ENCODE results near the gene RBM11. TPM values are rescaled to one million over a fixed set of nuclear protein-coding genes. Genes with fewer than 3 reads are reported as not detected.

Gene RBM11
- total and polyA plus RNA-seq, 9 of the 15 experiments (the other 6 are each of a cell fraction or from before 2014, with no cell fraction given): 0.98 to 5.3 (median 2.9) TPM

DNA sequence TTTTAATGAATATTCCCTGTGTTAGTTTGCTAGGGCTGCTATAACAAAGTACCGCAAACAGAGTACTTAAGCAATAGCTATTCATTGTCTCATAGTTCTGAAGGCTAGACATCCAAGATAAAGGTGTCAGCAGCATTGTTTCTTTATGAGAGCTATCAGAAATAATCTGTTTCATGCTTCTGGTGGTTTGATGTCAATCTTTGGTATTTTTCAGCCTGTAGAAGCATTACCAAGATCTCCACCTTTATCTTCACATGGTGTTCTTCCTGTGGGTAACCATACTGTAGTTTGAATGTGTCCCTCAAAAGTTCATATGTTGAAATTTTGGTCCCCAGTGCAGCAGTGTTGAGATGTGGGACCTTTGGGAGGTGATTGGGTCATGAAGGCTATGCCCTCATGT is 7.4 kb downstream of the RBM11 start:
- H4K20me1 ChIP-seq (replicated peaks; ENCODE audit: control insufficient read depth, insufficient read depth, low read length): no peaks in the 10 kb centered on the region
- no peaks in the 10 kb centered on the region for H3K79me2 ChIP-seq (ENCODE audit: control insufficient read depth, insufficient read depth, low read length)
- no peak for ATAC-seq
- intact Hi-C loops (cut with micrococcal nuclease): no loop called here
- ChIA-PET POLR2A (no interaction called here), CTCF (ENCODE audit: low intra/inter-chr PET ratio) (no interaction called here)
- no peaks in the 10 kb centered on the region for H3K9me1 ChIP-seq (ENCODE audit: control insufficient read depth, insufficient read depth, low read length)
- no peak overlapping the region for H3K9ac ChIP-seq (ENCODE audit: insufficient read depth in 1 of 2, low read depth in 2 of 2, low read length in 2 of 2)
- DNase-seq (ENCODE audit: extremely low read depth in 1 of 4, low spot score in 3 of 4): no peak
- no peaks in the 10 kb centered on the region for H3K4me1 ChIP-seq (replicated peaks in 1 of 2; ENCODE audit: control insufficient read depth in 2 of 2, insufficient read depth in 2 of 2, low read length in 2 of 2)
- H3K4me3 ChIP-seq: no peak overlapping the region
- H3K27me3 ChIP-seq (ENCODE audit: control insufficient read depth in 2 of 2, insufficient read depth in 2 of 2, low read length in 2 of 2): no peaks in the 10 kb centered on the region
- in situ Hi-C loops (cut with MboI): no loop called here
- WGBS (ENCODE audit: insufficient coverage, low coverage, missing lambda C conversion rate): 5% methylated on average over 1 of the region's 1 CpG
- no peak overlapping the region for H2AFZ ChIP-seq (ENCODE audit: low read depth, low read length)
- no peak overlapping the region for H3K4me2 ChIP-seq (ENCODE audit: insufficient read depth, low read length)
- no peak for TF ChIP-seq HDAC2 (IDR thresholded peaks at IDR 0.05)
- TF ChIP-seq SNRNP70 (optimal IDR thresholded peaks at IDR 0.05; ENCODE audit: low read depth, low read length): no peak
- no peak for TF ChIP-seq PML (IDR thresholded peaks at IDR 0.05; ENCODE audit: low read length)
- no peak for FAIRE-seq
- no peaks in the 10 kb centered on the region for H3K36me3 ChIP-seq (ENCODE audit: control insufficient read depth, insufficient read depth, low read length)
- no peak overlapping the region for H3K27ac ChIP-seq (ENCODE audit: extremely low read depth, low read depth, low read length)
- peaks cover under 1% of the 10 kb centered on the region for H3K9me3 ChIP-seq (replicated peaks; ENCODE audit: control insufficient read depth, insufficient read depth, low read depth, low read length)
- no TSS peak for BruUV-seq (replicated peaks)

DNA sequence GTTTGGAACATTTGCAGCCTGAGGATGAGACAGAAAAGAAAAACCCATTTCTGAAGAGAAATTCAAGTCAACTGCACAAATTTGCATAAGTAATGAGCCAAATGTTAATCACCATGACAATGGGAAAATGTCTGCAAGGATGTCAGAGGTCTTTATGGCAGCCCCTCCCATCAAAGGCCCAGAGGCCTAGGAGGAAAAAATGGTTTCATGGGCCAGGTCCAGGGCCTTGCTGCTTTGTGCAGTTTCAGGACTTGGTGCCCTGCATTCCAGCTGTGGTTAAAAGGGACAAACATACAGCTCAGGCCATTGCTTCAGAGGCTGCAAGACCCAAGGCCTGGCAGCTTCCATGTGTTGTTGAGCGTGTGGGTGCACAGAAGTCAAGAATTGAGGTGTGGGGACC is 13.4 kb downstream of the RBM11 start:
- Histone ChIP-seq H3K79me2 (ENCODE audit: control insufficient read depth, insufficient read depth, low read length) (no peaks in the 10 kb centered on the region), H3K4me1 (replicated peaks in 1 of 2; ENCODE audit: control insufficient read depth in 2 of 2, insufficient read depth in 2 of 2, low read length in 2 of 2) (no peaks in the 10 kb centered on the region), H3K4me2 (ENCODE audit: insufficient read depth, low read length) (no peak overlapping the region), H3K27ac (ENCODE audit: extremely low read depth, low read depth, low read length) (no peak overlapping the region), H4K20me1 (replicated peaks; ENCODE audit: control insufficient read depth, insufficient read depth, low read length) (no peaks in the 10 kb centered on the region), H3K36me3 (ENCODE audit: control insufficient read depth, insufficient read depth, low read length) (no peaks in the 10 kb centered on the region), H3K27me3 (ENCODE audit: control insufficient read depth in 2 of 2, insufficient read depth in 2 of 2, low read length in 2 of 2) (no peaks in the 10 kb centered on the region), H3K4me3 (no peak overlapping the region), H3K9ac (ENCODE audit: insufficient read depth in 1 of 2, low read depth in 2 of 2, low read length in 2 of 2) (no peak overlapping the region), H3K9me3 (replicated peaks; ENCODE audit: control insufficient read depth, insufficient read depth, low read depth, low read length) (peaks cover 3% of the 10 kb centered on the region), H2AFZ (ENCODE audit: low read depth, low read length) (no peak overlapping the region), H3K9me1 (ENCODE audit: control insufficient read depth, insufficient read depth, low read length) (no peaks in the 10 kb centered on the region)
- WGBS (ENCODE audit: insufficient coverage, low coverage, missing lambda C conversion rate): 0% methylated on average over 1 of the region's 1 CpG
- no TSS peak for BruUV-seq (replicated peaks)
- CTCF ChIA-PET (ENCODE audit: low intra/inter-chr PET ratio): no interaction called here
- in situ Hi-C loops (cut with MboI): no loop called here
- intact Hi-C loops (cut with micrococcal nuclease): no loop called here
- POLR2A ChIA-PET: no interaction called here
- DNase-seq (ENCODE audit: extremely low read depth in 1 of 4, low spot score in 3 of 4): no peak
- ATAC-seq: no peak
- FAIRE-seq: no peak
- TF ChIP-seq, protein P1, sequence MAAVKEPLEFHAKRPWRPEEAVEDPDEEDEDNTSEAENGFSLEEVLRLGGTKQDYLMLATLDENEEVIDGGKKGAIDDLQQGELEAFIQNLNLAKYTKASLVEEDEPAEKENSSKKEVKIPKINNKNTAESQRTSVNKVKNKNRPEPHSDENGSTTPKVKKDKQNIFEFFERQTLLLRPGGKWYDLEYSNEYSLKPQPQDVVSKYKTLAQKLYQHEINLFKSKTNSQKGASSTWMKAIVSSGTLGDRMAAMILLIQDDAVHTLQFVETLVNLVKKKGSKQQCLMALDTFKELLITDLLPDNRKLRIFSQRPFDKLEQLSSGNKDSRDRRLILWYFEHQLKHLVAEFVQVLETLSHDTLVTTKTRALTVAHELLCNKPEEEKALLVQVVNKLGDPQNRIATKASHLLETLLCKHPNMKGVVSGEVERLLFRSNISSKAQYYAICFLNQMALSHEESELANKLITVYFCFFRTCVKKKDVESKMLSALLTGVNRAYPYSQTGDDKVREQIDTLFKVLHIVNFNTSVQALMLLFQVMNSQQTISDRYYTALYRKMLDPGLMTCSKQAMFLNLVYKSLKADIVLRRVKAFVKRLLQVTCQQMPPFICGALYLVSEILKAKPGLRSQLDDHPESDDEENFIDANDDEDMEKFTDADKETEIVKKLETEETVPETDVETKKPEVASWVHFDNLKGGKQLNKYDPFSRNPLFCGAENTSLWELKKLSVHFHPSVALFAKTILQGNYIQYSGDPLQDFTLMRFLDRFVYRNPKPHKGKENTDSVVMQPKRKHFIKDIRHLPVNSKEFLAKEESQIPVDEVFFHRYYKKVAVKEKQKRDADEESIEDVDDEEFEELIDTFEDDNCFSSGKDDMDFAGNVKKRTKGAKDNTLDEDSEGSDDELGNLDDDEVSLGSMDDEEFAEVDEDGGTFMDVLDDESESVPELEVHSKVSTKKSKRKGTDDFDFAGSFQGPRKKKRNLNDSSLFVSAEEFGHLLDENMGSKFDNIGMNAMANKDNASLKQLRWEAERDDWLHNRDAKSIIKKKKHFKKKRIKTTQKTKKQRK (IDR thresholded peaks at IDR 0.05; ENCODE audit: borderline replicate concordance, low read depth, low read length): peak; percentile 37; the same call in 1 of the 2 replicates
- TF ChIP-seq NCOA6 (IDR thresholded peaks at IDR 0.05) (no peak), SNRNP70 (optimal IDR thresholded peaks at IDR 0.05; ENCODE audit: low read depth, low read length) (no peak)
- TF ChIP-seq, protein P2, sequence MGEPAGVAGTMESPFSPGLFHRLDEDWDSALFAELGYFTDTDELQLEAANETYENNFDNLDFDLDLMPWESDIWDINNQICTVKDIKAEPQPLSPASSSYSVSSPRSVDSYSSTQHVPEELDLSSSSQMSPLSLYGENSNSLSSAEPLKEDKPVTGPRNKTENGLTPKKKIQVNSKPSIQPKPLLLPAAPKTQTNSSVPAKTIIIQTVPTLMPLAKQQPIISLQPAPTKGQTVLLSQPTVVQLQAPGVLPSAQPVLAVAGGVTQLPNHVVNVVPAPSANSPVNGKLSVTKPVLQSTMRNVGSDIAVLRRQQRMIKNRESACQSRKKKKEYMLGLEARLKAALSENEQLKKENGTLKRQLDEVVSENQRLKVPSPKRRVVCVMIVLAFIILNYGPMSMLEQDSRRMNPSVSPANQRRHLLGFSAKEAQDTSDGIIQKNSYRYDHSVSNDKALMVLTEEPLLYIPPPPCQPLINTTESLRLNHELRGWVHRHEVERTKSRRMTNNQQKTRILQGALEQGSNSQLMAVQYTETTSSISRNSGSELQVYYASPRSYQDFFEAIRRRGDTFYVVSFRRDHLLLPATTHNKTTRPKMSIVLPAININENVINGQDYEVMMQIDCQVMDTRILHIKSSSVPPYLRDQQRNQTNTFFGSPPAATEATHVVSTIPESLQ (CRISPR knock-in tag; IDR thresholded peaks at IDR 0.05): no peak
- TF ChIP-seq, protein P3, sequence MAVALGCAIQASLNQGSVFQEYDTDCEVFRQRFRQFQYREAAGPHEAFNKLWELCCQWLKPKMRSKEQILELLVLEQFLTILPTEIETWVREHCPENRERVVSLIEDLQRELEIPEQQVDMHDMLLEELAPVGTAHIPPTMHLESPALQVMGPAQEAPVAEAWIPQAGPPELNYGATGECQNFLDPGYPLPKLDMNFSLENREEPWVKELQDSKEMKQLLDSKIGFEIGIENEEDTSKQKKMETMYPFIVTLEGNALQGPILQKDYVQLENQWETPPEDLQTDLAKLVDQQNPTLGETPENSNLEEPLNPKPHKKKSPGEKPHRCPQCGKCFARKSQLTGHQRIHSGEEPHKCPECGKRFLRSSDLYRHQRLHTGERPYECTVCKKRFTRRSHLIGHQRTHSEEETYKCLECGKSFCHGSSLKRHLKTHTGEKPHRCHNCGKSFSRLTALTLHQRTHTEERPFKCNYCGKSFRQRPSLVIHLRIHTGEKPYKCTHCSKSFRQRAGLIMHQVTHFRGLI (CRISPR knock-in tag; IDR thresholded peaks at IDR 0.05): no peak
- TF ChIP-seq, protein P4, sequence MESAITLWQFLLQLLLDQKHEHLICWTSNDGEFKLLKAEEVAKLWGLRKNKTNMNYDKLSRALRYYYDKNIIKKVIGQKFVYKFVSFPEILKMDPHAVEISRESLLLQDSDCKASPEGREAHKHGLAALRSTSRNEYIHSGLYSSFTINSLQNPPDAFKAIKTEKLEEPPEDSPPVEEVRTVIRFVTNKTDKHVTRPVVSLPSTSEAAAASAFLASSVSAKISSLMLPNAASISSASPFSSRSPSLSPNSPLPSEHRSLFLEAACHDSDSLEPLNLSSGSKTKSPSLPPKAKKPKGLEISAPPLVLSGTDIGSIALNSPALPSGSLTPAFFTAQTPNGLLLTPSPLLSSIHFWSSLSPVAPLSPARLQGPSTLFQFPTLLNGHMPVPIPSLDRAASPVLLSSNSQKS (CRISPR knock-in tag; IDR thresholded peaks at IDR 0.05): no peak

Data from K562 (cell line).